22Rv1 (cell line): ENCODE measurements around the gene TNS3.

Experiments used
- CTCF ChIP-seq: fragments of 450-650 bp; IDR thresholded peaks from 2 replicates; pipeline ENCODE4 v1.5.1; 2017; ENCODE audit warnings: mild to moderate bottlenecking
- ZFX ChIP-seq: fragments of 450-650 bp; IDR thresholded peaks from 2 replicates; pipeline ENCODE4 v1.6.1; 2017; ENCODE audit warnings: antibody characterized with exemption, borderline replicate concordance

GRCh38 chr7:47335071-47335470 lies 246.8 kb downstream of the TNS3 start:
- TF ChIP-seq CTCF (no peak), ZFX (no peak)
